Bronchial epithelial cell (primary cell): ENCODE data around the gene ALKBH3. TPM values are rescaled to one million over a fixed set of nuclear protein-coding genes. Genes with fewer than 3 reads are reported as not detected.

Experiments used
- DNase-seq: peaks from one replicate; pipeline ENCODE4 v3.0.0-alpha.2; 2010; ENCODE audit warnings: low read depth
- FAIRE-seq: peaks from 2 replicates; lab custom pipeline; 2011; peaks lifted over from hg19 to GRCh38; lab: Jason Lieb, UNC
- H3K27me3 ChIP-seq: 2 replicates; pipeline ENCODE4 v1.5.1; 2011; ENCODE audit warnings: low read length; ENCODE audit not compliant: control insufficient read depth, insufficient read depth
- H3K36me3 ChIP-seq: 2 replicates; pipeline ENCODE4 v1.5.1; 2011; ENCODE audit warnings: low read length; ENCODE audit not compliant: control insufficient read depth, insufficient read depth
- H3K4me3 ChIP-seq: 2 replicates; pipeline ENCODE4 v1.5.1; 2011; ENCODE audit warnings: mild to moderate bottlenecking, low read depth, low read length, control low read depth
- CTCF ChIP-seq: IDR thresholded peaks from 2 replicates; pipeline ENCODE4 v1.5.1; 2011; ENCODE audit warnings: mild to moderate bottlenecking, moderate library complexity, low read length, control low read depth, inconsistent platforms; ENCODE audit not compliant: insufficient read depth, severe bottlenecking
- total RNA-seq: library from RNA; depleted of rRNA; stranded (reverse); fragments of >200 nt; gene quantifications from 2 replicates; pipeline ENCODE4 v1.2.1, GENCODE V29; 2014

Gene ALKBH3
- total RNA-seq, 1 donor from 2014 or later, result 67.7 TPM

DNA sequence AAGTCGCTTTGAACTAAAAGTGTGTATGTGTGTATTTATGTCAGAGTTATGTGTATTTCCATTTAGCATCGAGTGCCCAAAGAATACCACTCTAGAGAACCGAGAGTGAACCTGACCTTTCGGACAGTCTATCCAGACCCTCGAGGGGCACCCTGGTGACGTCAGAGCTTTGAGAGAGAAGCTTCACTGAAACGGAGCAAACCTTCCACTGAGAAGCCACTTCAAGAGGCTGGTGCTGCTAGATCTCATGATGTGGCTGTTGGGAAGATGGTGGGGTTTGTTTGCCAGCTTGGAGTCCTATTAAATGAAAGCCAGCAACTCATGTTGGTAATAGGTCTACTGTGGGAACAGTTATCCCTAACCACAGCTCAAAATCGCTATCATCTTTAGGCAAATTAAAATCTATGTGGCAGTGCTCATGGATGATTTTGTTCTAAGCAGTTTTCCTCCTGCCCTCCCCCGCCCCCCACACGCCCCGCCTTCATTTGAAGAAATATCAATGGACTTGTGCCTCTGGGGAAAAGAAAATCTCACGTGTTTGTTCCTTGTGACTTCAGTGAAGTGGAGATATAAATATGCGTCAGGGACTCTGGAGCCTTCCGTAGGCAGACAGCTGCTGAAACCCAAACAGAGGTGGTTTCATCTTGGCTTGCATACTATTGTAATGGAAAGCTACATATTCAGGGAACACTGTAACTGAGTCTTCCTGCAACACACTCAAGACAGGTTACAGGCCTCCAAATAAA is 39.4 kb downstream of the ALKBH3 start:
- TF ChIP-seq CTCF, result no peak
- H3K4me3 ChIP-seq, result no peak overlapping the region
- no peak for DNase-seq
- FAIRE-seq, result no peak
- no peaks in the 10 kb centered on the region for H3K36me3 ChIP-seq
- no peaks in the 10 kb centered on the region for H3K27me3 ChIP-seq

DNA sequence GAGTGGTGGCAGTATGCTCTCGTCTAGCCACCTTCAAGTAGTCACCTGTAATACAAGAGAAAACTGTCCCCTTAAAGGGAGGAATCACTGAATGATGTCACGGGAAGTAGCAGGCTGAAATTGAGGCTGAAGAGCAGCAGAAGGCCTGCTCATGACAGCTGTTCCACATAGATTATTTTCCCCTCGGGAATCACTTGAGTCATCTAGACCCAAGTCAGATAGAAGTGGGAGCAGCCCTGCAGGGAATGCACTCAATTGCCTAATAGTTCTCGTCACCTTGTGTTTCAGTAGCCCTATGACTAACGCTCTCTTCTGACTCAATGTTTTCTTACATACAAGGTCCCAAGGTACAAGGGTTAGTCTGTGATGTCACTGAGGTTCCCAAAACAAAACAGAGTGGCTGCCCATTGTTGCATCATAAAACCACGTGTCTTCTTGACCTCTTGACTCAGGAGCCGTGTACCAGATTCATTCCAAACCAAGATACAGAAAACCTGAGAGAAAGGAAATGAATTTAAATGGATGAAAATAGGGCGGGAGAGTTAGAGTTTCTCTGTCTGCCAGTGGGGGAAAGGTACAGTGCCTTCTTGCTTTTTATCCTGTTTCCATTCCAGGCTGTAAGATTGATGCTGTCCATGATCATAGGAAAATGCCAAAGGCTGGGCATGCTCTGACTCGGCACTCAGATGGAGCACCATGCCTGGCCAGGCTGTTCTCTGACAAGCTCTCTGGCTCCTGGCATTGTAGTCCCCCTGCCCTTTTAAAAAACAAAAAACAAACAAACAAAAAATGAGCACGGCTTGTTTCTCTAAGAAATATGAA is 40.2 kb downstream of the ALKBH3 start:
- Histone ChIP-seq H3K4me3 (no peak overlapping the region), H3K36me3 (no peaks in the 10 kb centered on the region), H3K27me3 (no peaks in the 10 kb centered on the region)
- no peak for TF ChIP-seq CTCF
- FAIRE-seq, result peak; percentile 88
- peak; percentile 100 for DNase-seq

DNA sequence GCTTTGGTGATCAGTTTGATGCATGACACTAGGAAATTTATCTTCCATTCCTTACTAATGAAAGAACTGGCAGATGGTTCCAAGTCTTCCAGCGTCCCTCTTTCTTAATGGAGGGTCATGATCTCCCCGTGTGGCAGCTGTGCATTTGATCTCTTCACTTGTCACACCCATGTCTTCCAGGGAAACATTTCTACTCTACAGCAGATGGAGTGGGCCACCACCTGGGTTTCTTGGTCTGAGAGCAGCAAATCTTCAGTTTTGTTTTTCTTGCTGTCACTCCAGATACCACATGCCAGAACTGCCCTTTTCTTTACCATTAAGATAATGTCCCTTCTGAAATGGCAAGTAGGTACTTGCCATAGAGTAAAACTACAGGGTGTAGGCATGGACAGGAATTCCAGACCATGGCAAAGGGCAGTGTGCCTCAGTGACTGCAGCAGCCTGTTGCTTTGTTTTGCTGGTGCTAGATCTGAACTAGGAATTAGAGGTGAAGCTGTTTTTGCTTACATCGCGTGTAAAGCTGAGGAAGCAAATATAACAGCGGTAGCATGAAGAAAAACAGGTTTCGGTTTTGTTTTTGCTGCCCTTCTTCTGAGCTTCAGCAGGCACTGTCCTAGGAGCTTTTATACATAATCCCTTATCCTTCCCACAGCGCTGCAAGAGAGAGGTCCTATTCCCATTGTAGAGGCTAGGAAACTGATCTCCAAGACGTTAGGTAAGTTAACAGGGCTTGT is 41.1 kb downstream of the ALKBH3 start:
- Histone ChIP-seq H3K4me3 (no peak overlapping the region), H3K27me3 (no peaks in the 10 kb centered on the region), H3K36me3 (no peaks in the 10 kb centered on the region)
- no peak for FAIRE-seq
- TF ChIP-seq CTCF, result no peak
- no peak for DNase-seq

- DNase-seq (no peak), FAIRE-seq (no peak)
- TF ChIP-seq CTCF, result no peak
- H3K27me3 ChIP-seq, result no peaks in the 10 kb centered on the region
- H3K4me3 ChIP-seq, result no peak overlapping the region
- H3K36me3 ChIP-seq, result no peaks in the 10 kb centered on the region
These were observed 41.6 kb downstream of the ALKBH3 start for GRCh38 chr11:43922295-43922648.

DNA sequence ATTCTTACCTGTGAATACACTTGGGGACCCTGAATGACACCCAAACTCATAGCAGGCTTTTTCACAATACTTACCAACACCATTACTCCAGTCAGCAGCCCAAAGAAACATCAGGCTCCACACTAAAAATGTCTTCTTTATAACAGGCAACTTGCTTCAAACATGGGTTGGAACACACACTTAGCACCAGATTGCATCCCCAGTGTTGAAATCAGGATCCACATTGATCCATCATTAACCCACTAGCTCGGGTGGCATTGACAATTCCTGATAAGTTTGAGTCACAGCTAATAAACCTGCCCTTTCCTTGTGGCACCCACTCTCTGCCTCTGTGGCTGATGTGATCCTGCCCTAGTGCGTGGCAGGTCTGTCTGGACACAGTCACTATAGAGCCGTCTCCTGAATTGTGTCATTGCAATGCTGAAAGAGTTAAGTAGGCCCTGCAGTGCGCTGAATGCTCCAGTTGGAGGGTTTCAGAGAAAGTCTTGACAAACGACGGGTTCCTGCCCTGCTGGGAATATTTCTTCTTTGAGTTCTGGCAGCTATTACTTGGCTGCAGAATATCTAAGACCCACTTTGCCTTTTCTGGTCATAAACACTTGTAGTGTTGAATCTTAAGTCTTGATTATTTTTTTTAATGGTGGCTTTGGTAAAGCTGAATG is 42.2 kb downstream of the ALKBH3 start:
- no peak for TF ChIP-seq CTCF
- Histone ChIP-seq H3K36me3 (no peaks in the 10 kb centered on the region), H3K4me3 (no peak overlapping the region), H3K27me3 (no peaks in the 10 kb centered on the region)
- no peak for FAIRE-seq
- no peak for DNase-seq
